H1 (cell line): Measurements from ENCODE around the gene CD48. TPM values are rescaled to one million over a fixed set of nuclear protein-coding genes. Genes with fewer than 3 reads are reported as not detected.

Experiments
- ATF2 ChIP-seq: IDR thresholded peaks from 2 replicates; pipeline ENCODE4 v1.6.1; 2012; ENCODE audit warnings: low read length, inconsistent platforms
- BRCA1 ChIP-seq: IDR thresholded peaks from 2 replicates; pipeline ENCODE4 v1.6.1; 2012; ENCODE audit warnings: low read depth, low read length, improper control_type of control experiment
- E2F6 ChIP-seq: IDR thresholded peaks from 2 replicates; pipeline ENCODE4 v1.6.1; 2012; ENCODE audit warnings: inconsistent platforms
- KDM1A ChIP-seq: fragments of 200-600, 300-600 bp; sonication (generic); IDR thresholded peaks from 2 replicates; pipeline ENCODE4 v1.7.1; 2016; ENCODE audit warnings: mild to moderate bottlenecking, low read length, borderline replicate concordance
- polyA plus RNA-seq, 7 experiments: library from polyadenylated mRNA; depleted of rRNA in 3 of 7; stranded (reverse) in 5 of 7; unstranded in 2 of 7; fragments of >200 nt in 5 of 7; fragments of 200-250 nt in 2 of 7; gene quantifications; 1 replicate in 5 of 7; 2 replicates in 1 of 7; 4 replicates in 1 of 7; pipeline versions ENCODE4 v1.2.1 to v1.2.3, GENCODE V29; 2011 to 2013; ENCODE audit warnings: missing spikeins in 2 of 7, mixed read lengths in 2 of 7
- total RNA-seq: library from RNA; stranded (reverse); fragmentation: NEBNext Ultra II Directional; extraction: Animal tissue kit (Norgen Biotek cat#: 25700); gene quantifications from 2 replicates; pipeline ENCODE4 v1.2.1, GENCODE V29; 2021

CD48 gene
- total and polyA plus RNA-seq, 2 of the 8 experiments (the other 6 are each of a cell fraction or from before 2014, with no cell fraction given) = 0.08 TPM; not detected in 1

GRCh38 chr1:160658162-160658813 is 53.3 kb downstream of the CD48 start (continued):
- TF ChIP-seq E2F6 (no peak), BRCA1 (no peak), ATF2 (no peak), KDM1A (no peak)
- TF ChIP-seq, all 59 proteins: peak for 0
